UCSD-AML1 (cell line): ENCODE measurements around the gene MYD88.
"Not testable (repeated sequence)": the region's sequence is repeated elsewhere in the genome, so short reads cannot be mapped to it uniquely, and the experiment has no call there.

ENCODE experiments used
- DNase-seq: peaks from one replicate; lab custom pipeline; 2025; ENCODE audit not compliant: unreplicated experiment; lab: John Stamatoyannopoulos, UW

The MYD88 gene

DNA sequence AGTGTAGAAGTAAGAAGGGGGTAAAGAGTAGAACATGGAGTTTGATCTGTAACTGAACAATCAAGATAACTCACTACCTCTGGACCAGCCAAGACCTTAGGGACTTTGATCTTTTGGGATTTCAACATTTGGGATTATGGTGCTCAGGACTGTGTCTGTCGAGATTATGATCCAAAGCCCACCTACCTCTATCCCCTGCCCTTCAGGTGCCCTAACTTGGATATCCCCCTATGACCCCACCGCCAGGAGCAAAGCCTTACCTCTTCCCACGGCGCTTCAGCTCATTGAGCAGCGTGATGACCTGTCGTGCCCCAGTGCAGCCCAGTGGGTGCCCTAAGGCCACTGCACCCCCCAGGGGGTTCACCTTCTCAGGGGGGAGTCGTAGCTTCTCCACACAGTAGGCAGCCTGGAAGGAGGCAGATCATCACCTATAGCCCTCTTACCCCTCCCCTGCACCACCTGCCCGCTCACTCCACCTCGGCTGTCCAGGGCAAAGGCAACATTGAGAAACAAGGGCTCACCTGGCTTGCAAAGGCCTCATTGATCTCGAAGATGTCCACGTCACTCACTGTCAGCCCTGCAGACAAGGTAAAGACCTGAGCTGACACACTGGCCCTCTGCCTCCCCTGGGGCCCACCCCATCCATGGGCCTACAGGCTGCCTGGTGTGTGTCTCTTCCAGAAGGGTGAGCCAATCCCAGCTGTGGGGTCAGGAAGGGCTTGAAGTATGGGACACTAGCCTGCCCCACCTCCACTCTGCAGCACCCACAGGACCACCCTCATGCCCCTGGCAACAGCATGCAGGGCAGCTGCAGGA lies 12.9 kb upstream of the MYD88 start:
- DNase-seq = no peak

DNA sequence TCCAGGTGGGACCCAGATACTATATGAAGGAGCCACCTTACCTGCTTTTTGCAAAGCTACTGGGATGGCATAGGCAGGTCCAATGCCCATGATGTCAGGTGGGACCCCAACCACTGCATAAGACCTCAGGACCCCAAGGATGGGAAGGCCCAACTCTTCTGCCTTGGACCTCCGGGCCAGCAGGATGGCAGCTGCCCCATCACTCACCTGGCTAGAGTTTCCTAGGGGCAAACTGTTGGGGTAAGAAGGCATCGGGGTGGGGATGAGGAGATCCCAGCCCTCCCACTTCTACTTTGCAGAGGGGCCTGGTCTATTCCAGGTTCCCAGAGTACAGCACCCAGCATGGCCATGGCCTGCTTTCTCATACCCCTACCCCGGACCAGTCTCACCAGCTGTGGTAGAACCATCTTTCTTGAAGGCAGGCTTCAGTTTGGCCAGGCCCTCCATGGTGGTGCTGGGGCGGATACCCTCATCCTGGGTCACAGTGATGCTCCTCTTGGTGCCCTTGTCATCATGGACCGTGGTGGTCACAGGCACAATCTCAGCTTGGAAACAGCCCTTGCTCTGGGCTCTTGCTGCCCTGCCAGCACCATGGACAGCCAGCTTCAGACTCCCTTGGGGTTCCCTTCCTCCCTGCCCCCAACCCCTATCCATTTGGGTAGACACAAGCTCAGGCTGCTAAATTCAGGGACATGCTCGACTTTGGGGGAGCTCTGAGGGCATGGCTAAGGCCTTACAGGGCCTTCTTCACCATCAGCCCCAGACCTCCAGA lies 12.2 kb upstream of the MYD88 start:
- DNase-seq = no peak

DNA sequence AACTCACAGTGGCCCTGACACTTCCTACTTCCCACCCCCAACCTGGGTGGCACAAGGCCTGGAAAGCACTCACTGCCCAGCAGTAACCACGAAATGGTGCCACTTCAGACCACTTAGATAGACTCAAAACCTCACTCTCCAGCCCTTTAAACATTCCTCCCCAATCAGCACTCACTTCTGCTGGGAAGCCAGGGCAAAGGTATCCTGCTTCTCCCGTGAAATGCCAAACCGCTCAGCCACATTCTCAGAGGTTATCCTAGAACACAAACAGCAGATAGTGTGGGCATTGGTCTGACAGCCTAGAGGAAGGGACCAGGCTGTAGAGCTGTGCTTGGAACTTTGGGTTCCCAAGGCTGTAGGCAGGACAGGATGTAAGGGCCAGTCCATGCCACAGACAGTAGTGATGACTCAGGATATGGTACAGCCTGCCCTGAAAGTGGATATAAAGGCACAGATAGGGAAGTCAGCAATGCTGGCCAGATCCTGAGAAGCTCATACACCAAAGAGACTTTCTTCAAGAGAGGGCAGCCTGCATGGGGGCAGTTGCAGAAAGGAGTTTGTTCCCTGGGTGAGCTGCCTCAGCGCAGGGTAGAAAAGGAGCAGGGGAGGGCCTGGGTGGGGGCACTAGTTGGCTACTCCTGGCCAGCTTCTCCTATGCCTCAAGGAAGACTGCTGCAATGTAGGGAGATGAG lies 10.7 kb upstream of the MYD88 start:
- no peak for DNase-seq

DNA sequence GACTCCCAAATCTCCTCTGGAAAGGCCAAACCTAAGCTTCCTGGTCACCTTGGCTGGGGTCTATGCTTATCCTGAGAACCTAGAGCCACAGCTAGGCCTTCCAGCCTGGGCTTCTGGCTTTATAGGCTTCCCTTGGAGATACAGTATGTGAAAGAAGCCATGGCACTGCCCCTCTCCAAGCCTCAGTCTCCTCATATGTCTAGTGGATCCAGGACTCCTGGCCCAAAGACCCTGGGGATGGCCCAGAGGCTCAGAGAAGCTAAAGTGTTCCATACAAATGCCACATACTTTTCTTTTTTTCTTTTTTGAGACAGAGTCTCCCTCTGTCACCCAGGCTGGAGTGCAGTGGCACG lies 10.2 kb upstream of the MYD88 start:
- DNase-seq = no peak

- DNase-seq = no peak
Observed at GRCh38 chr3:38129058-38129457, 9.4 kb upstream of the MYD88 start.

DNA sequence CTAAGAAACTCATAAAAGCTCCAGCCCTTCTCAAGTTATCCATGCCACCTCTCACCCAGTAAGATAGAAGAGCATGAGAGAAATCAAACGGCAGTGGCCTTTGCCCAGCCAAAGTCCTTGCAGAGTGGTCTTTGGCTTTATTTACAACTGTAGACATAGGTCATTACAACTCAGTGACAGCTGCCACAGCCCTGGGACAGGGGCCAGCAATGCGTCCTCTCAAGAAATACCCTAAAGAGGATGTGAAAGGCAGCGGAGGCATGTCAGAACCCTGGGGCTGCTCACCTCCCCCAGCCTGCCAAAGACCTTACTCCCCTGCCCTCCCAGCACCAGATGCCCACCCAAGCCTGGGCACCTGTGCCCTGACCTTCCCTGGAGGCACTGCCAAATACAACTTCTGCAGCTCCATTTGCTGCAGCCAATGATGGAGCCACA lies 7.8 kb upstream of the MYD88 start:
- DNase-seq = no peak

DNA sequence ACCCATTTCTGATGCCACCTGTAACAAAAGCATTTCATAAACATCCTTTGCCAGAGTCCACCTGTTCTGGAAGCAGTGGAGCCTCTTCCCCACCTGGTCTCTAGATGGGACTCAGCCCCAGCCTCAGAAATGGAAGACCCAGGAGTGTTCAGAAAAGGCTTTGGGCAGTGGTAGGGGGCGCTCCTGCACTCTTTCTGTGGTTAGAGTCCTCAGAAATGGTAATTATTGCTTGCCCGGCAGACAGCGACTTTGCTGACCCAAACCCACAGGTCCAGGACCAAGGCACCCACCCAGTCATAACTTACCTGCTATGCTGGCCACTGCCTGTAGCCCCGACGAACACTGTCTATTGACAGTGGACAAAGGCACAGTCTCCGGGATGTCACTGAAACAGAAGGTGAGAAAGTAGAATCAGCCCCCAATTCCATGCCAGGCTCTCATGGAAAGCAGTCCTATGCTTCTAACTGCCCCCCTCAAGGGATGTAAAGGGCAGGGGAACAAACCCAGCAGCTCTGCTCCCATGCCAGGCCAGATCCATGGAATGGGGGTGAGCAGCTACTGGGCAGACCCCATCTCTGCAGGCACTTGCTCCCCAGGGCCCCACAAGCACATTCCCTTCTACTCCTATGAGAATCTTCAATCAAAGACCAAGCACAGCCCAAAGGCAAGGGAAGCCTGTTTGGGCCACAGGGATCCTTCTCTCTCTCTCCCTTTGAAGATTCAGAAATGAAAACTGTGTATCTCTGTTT lies 6.7 kb upstream of the MYD88 start:
- DNase-seq = peak; percentile 66

- no peak for DNase-seq
Observed at GRCh38 chr3:38133209-38133556, 5.3 kb upstream of the MYD88 start.

- DNase-seq = no peak
Observed at GRCh38 chr3:38133557-38134405, 4.7 kb upstream of the MYD88 start.

GRCh38 chr3:38134517-38135143 lies 3.8 kb upstream of the MYD88 start:
- not testable (repeated sequence) for DNase-seq

DNA sequence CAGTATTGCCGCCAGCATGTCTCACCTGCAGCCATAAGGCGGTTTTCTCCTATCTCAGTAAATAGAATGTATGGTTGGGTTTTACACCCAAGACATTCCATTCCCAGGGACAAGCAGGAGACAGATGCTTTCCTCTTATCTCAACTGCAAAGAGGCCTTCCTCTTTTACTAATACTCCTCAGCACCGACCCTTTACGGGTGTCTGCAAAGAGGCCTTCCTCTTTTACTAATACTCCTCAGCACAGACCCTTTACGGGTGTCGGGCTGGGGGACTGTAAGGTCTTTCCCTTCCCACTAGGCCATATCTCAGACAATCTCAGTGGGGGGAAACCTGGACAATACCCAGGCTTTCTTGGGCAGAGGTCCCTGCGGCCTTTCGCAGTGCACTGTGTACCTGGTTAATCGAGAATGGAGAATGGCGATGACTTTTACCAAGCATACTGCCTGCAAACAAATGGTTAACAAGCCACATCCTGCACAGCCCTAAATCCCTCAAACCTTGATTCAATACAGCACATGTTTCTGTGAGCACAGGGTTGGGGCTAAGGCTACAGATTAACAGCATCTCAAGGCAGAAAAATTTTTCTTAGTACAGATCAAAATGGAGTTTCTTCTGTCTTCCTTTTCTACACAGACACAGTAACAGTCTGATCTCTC lies 2.7 kb upstream of the MYD88 start:
- peak; percentile 35 for DNase-seq

DNA sequence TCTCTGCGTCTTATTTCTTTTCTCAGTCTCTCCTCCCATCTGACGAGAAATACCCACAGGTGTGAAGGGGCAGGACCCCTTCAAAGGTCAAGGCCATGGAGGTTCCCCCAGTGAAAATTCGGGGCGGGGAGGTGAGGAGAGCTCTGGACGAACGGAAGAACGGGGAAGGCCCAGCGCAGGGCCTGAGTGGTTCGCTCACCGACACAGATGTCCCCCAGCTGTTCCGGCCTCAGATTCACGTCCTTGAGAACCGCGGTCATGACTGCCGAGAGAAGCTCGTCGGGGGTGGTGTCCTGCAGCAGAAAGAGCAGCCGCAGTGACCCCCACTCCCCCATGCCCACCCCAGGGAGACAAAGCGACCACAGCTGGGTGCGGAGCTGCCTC lies 2.1 kb upstream of the MYD88 start:
- no peak for DNase-seq

DNA sequence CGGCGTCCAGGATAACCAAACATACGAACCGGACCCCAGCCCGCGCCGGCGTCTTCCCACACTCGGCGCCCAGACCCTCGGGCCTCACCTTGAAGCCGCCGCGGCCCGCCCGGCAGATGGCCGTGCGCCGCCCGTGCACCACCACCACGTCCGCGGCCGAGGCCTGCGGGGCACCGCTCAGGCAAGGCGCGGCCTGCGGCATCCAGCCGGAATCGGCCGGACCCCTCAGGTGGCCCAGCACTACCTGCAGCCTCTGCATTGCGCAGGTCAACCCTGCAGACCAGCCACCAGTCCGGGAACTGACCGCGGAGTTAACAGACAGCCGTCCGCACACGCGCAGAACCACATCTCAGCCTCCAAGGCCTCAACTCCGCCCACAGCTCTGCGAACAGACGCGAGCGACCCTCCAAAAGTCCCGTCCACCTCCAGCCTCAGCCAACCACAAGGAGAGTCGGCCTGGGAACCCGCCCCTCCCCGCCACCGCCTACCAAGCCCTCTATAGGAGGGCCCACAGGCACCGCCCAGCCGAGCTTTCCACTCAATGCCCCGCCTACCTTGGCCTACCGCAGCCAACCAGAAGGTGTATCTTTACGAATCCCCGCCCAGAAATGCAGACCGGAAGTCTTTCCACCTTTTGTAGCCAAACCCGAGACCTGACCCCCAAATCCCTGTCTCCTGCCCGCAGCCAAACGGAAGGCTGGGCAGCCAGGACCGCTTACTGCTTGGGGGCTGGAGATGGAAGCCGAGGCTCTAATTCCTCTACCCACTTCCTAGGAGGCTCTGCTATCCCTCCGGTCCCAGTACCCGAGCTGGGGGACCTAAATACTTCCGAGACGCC lies 1.5 kb upstream of the MYD88 start, which contains the start of gene ACAA1:
Gene ACAA1 (minus strand): TSS at position 351 of the 838 bp plus-strand sequence. CDS start 92 bp downstream, at position 259.
- DNase-seq = peak; percentile 99

- no peak for DNase-seq
Observed at GRCh38 chr3:38137615-38138348, 679 bp upstream of the MYD88 start.

DNA sequence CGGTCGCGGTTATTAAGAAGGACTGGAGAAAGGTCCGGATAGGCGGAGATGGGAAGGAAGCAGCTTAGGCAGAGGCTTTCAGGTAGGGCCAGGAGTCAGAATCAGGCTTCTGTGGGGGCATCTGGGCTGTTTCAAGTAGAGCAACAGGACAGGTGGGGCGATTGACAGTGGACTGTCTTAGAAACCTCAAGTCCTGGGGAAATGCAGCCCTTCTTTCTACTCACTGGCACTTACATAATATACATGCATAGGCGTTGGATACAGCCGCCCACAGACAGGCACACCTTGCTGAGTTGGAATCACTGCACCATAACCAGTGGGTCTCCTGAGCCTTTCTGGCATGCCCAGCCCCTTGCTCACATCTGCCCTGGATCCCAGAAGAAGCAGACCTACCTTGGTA lies 730 bp downstream of the MYD88 start:
- no peak for DNase-seq

- no peak for DNase-seq
Observed at GRCh38 chr3:38139652-38140051, 1.2 kb downstream of the MYD88 start.

DNA sequence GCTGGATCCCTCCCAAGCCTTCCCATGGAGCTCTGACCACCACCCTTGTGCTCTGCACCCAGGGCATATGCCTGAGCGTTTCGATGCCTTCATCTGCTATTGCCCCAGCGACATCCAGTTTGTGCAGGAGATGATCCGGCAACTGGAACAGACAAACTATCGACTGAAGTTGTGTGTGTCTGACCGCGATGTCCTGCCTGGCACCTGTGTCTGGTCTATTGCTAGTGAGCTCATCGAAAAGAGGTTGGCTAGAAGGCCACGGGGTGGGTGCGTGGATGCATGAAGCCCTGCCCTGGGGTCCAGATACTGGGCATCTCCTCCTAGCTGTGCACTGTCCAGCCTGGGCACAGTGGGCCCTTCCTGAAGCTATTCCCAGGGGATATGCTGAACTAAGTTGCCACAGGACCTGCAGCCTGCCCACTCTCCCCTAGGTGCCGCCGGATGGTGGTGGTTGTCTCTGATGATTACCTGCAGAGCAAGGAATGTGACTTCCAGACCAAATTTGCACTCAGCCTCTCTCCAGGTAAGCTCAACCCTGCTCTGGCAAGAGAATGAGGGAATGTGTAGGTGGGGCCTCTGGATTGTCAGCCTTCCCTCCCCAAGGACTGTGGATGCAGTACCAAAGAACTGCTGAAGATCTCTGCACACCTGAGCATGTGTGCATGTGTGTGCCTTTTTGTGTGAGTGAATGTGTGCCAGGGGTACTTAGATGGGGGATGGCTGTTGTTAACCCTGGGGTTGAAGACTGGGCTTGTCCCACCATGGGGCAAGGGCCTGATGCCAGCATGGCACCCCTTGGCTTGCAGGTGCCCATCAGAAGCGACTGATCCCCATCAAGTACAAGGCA lies 2.1 kb downstream of the MYD88 start:
- no peak for DNase-seq
